ENCODE measurements around the gene LAMTOR2.

The LAMTOR2 gene

DNA sequence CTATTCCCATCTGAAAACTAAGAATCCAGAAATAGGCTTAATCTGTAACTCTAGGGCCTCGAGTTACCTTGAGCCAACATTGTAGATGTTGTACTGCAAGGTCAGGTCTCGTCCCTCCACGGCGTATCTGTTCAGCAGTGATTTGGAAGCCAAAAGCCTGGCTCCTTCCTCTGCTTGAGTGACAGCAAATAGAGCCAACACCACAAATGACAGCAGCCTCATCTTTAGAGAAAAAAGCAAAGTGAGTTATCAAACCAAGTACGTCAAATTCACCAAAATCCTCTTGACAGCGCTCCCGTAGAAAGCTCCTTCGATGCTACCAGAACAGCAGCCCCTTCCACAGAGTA is 34.7 kb upstream of the LAMTOR2 start:
- H3K36me3 ChIP-seq (ENCODE audit: low read length), result peaks cover 5% of the 10 kb centered on the region; the same call in 1 of the 2 replicates
- peak overlapping the region; percentile 69 for H3K4me2 ChIP-seq (ENCODE audit: low read depth, low read length, poor library complexity, severe bottlenecking)
- no peak overlapping the region for H3K27ac ChIP-seq (ENCODE audit: low read depth, low read length)
- H2AFZ ChIP-seq (ENCODE audit: low read depth, low read length, severe bottlenecking), result no peak overlapping the region
- TF ChIP-seq, protein P1, sequence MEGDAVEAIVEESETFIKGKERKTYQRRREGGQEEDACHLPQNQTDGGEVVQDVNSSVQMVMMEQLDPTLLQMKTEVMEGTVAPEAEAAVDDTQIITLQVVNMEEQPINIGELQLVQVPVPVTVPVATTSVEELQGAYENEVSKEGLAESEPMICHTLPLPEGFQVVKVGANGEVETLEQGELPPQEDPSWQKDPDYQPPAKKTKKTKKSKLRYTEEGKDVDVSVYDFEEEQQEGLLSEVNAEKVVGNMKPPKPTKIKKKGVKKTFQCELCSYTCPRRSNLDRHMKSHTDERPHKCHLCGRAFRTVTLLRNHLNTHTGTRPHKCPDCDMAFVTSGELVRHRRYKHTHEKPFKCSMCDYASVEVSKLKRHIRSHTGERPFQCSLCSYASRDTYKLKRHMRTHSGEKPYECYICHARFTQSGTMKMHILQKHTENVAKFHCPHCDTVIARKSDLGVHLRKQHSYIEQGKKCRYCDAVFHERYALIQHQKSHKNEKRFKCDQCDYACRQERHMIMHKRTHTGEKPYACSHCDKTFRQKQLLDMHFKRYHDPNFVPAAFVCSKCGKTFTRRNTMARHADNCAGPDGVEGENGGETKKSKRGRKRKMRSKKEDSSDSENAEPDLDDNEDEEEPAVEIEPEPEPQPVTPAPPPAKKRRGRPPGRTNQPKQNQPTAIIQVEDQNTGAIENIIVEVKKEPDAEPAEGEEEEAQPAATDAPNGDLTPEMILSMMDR (IDR thresholded peaks at IDR 0.05; ENCODE audit: insufficient read depth, low read length, poor library complexity, severe bottlenecking), result no peak
- TF ChIP-seq EZH2phosphoT487 (conservative IDR thresholded peaks at IDR 0.05; ENCODE audit: low read length), result no peak
- peaks cover 7% of the 10 kb centered on the region; the same call in 1 of the 2 replicates for H3F3A ChIP-seq (ENCODE audit: insufficient read depth)
- peaks cover 15% of the 10 kb centered on the region for H3K79me2 ChIP-seq (ENCODE audit: insufficient read depth, low read length)
- H3K9ac ChIP-seq (ENCODE audit: low read length), result peak overlapping the region; percentile 68
- H4K20me1 ChIP-seq (ENCODE audit: low read depth, low read length), result no peaks in the 10 kb centered on the region
- H3K9me3 ChIP-seq (ENCODE audit: insufficient read depth, low read length), result no peaks in the 10 kb centered on the region
- H3K27me3 ChIP-seq (ENCODE audit: low read length), result no peaks in the 10 kb centered on the region
- H3K4me3 ChIP-seq (ENCODE audit: insufficient read depth, low read length, poor library complexity, severe bottlenecking), result peak overlapping the region; percentile 77
- H3K9me2 ChIP-seq (replicated peaks; ENCODE audit: insufficient read depth, low read length), result no peaks in the 10 kb centered on the region

- TF ChIP-seq, protein P1 (IDR thresholded peaks at IDR 0.05; ENCODE audit: insufficient read depth, low read length, poor library complexity, severe bottlenecking), result no peak
- TF ChIP-seq EZH2phosphoT487 (conservative IDR thresholded peaks at IDR 0.05; ENCODE audit: low read length), result no peak
- Histone ChIP-seq H3K4me3 (ENCODE audit: insufficient read depth, low read length, poor library complexity, severe bottlenecking) (peak within 1 kb of the TSS; percentile 77), H3K36me3 (ENCODE audit: low read length) (peaks cover 5% of the 10 kb centered on the region; the same call in 1 of the 2 replicates), H2AFZ (ENCODE audit: low read depth, low read length, severe bottlenecking) (peak within 1 kb of the TSS; percentile 93), H4K20me1 (ENCODE audit: low read depth, low read length) (no peaks in the 10 kb centered on the region), H3K9ac (ENCODE audit: low read length) (peak within 1 kb of the TSS; percentile 68), H3K27me3 (ENCODE audit: low read length) (no peaks in the 10 kb centered on the region), H3K27ac (ENCODE audit: low read depth, low read length) (no peak within 1 kb of the TSS), H3K79me2 (ENCODE audit: insufficient read depth, low read length) (peaks cover 15% of the 10 kb centered on the region), H3F3A (ENCODE audit: insufficient read depth) (peaks cover 7% of the 10 kb centered on the region; the same call in 1 of the 2 replicates), H3K9me3 (ENCODE audit: insufficient read depth, low read length) (no peaks in the 10 kb centered on the region), H3K4me2 (ENCODE audit: low read depth, low read length, poor library complexity, severe bottlenecking) (peak within 1 kb of the TSS; percentile 69), H3K9me2 (replicated peaks; ENCODE audit: insufficient read depth, low read length) (no peaks in the 10 kb centered on the region)
Measured at GRCh38 chr1:156020293-156021092, 34.1 kb upstream of the LAMTOR2 start, which contains the start of gene SSR2. TSS of gene SSR2 (minus strand) at chr1:156020951. CDS start at chr1:156020167, 784 bp downstream.

DNA sequence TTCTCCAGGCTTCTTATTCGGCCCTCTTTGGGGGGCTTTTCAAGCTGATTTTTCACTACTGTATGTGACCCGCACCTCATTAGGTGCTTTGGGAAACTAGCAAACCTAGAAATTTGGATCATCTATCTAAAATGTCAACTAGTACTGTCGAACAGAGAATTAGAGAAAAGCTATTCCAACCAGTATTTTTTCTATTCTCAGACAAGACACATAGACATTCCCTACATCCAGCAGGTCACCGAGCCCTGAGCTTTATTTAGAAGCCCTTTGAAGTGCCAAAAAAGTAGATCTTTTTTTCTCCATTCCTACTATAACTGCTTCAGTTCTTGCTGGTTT is 33.5 kb upstream of the LAMTOR2 start:
- peaks cover 15% of the 10 kb centered on the region for H3K79me2 ChIP-seq (ENCODE audit: insufficient read depth, low read length)
- peak overlapping the region; percentile 77 for H3K4me3 ChIP-seq (ENCODE audit: insufficient read depth, low read length, poor library complexity, severe bottlenecking)
- H3K9ac ChIP-seq (ENCODE audit: low read length), result peak overlapping the region; percentile 68
- no peaks in the 10 kb centered on the region for H3K27me3 ChIP-seq (ENCODE audit: low read length)
- peak overlapping the region; percentile 69 for H3K4me2 ChIP-seq (ENCODE audit: low read depth, low read length, poor library complexity, severe bottlenecking)
- TF ChIP-seq, protein P1 (IDR thresholded peaks at IDR 0.05; ENCODE audit: insufficient read depth, low read length, poor library complexity, severe bottlenecking), result no peak
- no peak for TF ChIP-seq EZH2phosphoT487 (conservative IDR thresholded peaks at IDR 0.05; ENCODE audit: low read length)
- no peaks in the 10 kb centered on the region for H3K9me2 ChIP-seq (replicated peaks; ENCODE audit: insufficient read depth, low read length)
- peaks cover 5% of the 10 kb centered on the region; the same call in 1 of the 2 replicates for H3K36me3 ChIP-seq (ENCODE audit: low read length)
- H3F3A ChIP-seq (ENCODE audit: insufficient read depth), result peaks cover 7% of the 10 kb centered on the region; the same call in 1 of the 2 replicates
- H4K20me1 ChIP-seq (ENCODE audit: low read depth, low read length), result no peaks in the 10 kb centered on the region
- no peaks in the 10 kb centered on the region for H3K9me3 ChIP-seq (ENCODE audit: insufficient read depth, low read length)
- peak overlapping the region; percentile 93 for H2AFZ ChIP-seq (ENCODE audit: low read depth, low read length, severe bottlenecking)
- no peak overlapping the region for H3K27ac ChIP-seq (ENCODE audit: low read depth, low read length)

Measured in SU-DHL-6 (cell line).